Pancreas (tissue), 10 donors: ENCODE measurements around the gene PLD4. TPM values are rescaled to one million over a fixed set of nuclear protein-coding genes. Genes with fewer than 3 reads are reported as not detected.

Source experiments
- ATAC-seq, 4 donors: fragments of 200-7000 bp; cut with Tn5 transposase; one replicate each; pipeline versions ENCODE4 v1.8.0 to v1.9.1; 2020; ENCODE audit warnings: mild to moderate bottlenecking in 4 of 4, moderate library complexity in 4 of 4
- DNase-seq, 6 donors: peaks; one replicate each; pipeline ENCODE4 v3.0.0-alpha.2; 2020
- FAIRE-seq: peaks from 2 replicates; lab custom pipeline; 2012; peaks lifted over from hg19 to GRCh38; lab: Jason Lieb, UNC
- H3K27ac ChIP-seq, 4 donors: fragments of 200-600 bp; sonication (generic); 1 replicate in 3 of 4; 2 replicates in 1 of 4; pipeline versions ENCODE4 v1.5.0 to v1.8.0; 2020
- H3K27me3 ChIP-seq, 4 donors: fragments of 200-600 bp; one replicate each; pipeline ENCODE4 v1.8.0; 2021
- H3K36me3 ChIP-seq, 3 donors: fragments of 200-600 bp; sonication (generic) in 1 of 3; one replicate each; pipeline versions ENCODE4 v1.5.0 to v1.8.0; 2020 to 2021
- H3K4me1 ChIP-seq, 3 donors: fragments of 200-600 bp; one replicate each; pipeline ENCODE4 v1.8.0; 2021
- H3K4me3 ChIP-seq, 4 donors: fragments of 200-600 bp; sonication (generic) in 2 of 4; one replicate each; pipeline versions ENCODE4 v1.5.0 to v1.8.0; 2020 to 2021
- H3K9me3 ChIP-seq, 4 donors: fragments of 200-600 bp; one replicate each; pipeline ENCODE4 v1.8.0; 2021
- WGBS, 2 donors: extraction: QIAGEN DNeasy Blood & Tissue Kit; methylation state at CpG; one replicate each; pipeline ENCODE4 v1.1.7; 2013; 5-methylcytosine and 5-hydroxymethylcytosine counted together
- intact Hi-C, 3 donors: fragments of 100-400 bp; cut with DNase I; formaldehyde crosslinking; loops; one replicate each; pipeline versions ENCODE4 v1.11.1 to v1.14.2; 2022
- polyA plus RNA-seq, 2 donors: library from polyadenylated mRNA; stranded (reverse); fragments of 200-250 nt; gene quantifications; one replicate each; pipeline ENCODE4 v1.2.3, GENCODE V29; 2013
- total RNA-seq, 6 donors: library from RNA; stranded (reverse); fragmentation: NEBNext Ultra II Directional in 4 of 6; extraction: Animal tissue kit (Norgen Biotek cat#: 25700) in 4 of 6; gene quantifications; one replicate each; pipeline versions ENCODE4 v1.2.1 to v1.2.4, GENCODE V29; 2021 to 2023
- TF ChIP-seq, protein P1 (sequence below), 4 donors: fragments of 200-600 bp; sonication (generic) in 3 of 4; IDR thresholded peaks; one replicate each; pipeline versions ENCODE4 v1.5.0 to v1.8.0; 2021; ENCODE audit warnings: antibody characterized with exemption in 4 of 4
- donor health status: healthy with polysubstance abuse.
- donor health status: DM: no; HTN: no; CAD: no; lungs with moderate emphysema.
- donor health status: DM: no; HTN: no; CAD: no.
- donor health status: control.
- donor health status: control.
- donor health status: Bipolar disorder and iron deficiency.
- donor health status: DM: yes; HTN: yes; CAD: no.
- donor health status: DM: no; HTN: no; CAD: no.
- donor health status: DM: no; HTN: no; CAD: no.
- donor health status: DM: yes; HTN: yes; CAD: no.

PLD4 gene
- total and polyA plus RNA-seq, 8 donors, result 0.19 to 12.5 (median 0.52) TPM

DNA sequence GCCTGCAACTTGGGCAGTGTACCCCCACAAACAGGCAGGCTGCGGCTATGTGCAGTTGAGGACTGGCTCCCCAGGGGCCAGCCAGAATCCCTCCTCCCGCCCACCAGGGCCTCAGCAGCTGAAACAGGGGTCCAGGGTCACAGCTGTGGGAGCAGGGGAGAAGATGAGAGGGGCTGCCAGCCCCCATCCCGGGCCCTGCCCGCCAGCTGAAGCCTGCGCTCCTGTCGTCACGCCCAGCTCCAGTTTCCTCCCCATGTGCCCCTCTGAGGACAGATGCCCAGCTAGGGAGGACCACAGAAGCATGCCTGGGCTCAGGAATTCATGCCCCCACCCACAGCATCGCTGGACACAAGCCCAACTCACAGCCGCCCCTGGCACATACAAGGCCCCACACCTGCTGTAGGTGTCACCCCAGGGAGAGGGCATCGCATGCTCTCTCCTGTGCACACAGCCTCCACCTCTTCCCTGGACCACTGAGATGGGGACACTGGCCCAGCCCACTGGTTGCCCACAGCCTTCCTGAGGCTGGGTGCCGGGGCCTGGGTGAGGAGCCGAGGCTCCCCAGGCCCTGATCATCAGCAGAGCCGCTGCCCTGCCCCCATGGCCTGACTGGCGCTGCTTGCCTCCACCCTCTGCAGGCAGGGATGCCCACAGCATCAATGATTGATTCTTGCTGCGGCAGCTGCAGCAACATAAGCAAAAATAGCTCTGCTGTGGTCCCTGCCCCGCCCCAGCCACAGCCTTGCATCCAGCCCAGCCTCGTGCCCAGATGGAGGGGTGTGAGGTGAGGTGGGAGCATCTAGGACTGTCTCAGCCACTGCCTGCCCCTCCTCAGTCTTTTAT is 57.2 kb downstream of the PLD4 start:
- ATAC-seq (no peak), FAIRE-seq (no peak), DNase-seq (peak in 3 of 6 donors; percentile 28 to 62 (median 54))
- H3K4me1 ChIP-seq, result peaks cover 0 to 26% (median 6%) of the 10 kb centered on the region in 3 donors
- no peak overlapping the region for H3K27ac ChIP-seq
- TF ChIP-seq, protein P1, sequence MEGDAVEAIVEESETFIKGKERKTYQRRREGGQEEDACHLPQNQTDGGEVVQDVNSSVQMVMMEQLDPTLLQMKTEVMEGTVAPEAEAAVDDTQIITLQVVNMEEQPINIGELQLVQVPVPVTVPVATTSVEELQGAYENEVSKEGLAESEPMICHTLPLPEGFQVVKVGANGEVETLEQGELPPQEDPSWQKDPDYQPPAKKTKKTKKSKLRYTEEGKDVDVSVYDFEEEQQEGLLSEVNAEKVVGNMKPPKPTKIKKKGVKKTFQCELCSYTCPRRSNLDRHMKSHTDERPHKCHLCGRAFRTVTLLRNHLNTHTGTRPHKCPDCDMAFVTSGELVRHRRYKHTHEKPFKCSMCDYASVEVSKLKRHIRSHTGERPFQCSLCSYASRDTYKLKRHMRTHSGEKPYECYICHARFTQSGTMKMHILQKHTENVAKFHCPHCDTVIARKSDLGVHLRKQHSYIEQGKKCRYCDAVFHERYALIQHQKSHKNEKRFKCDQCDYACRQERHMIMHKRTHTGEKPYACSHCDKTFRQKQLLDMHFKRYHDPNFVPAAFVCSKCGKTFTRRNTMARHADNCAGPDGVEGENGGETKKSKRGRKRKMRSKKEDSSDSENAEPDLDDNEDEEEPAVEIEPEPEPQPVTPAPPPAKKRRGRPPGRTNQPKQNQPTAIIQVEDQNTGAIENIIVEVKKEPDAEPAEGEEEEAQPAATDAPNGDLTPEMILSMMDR (IDR thresholded peaks at IDR 0.05), result no peak
- no peaks in the 10 kb centered on the region for H3K27me3 ChIP-seq
- H3K4me3 ChIP-seq, result no peak overlapping the region
- no peaks in the 10 kb centered on the region for H3K9me3 ChIP-seq
- no peaks in the 10 kb centered on the region for H3K36me3 ChIP-seq
- 82 to 84% methylated on average over 17 of the region's 17 CpGs for WGBS, 2 donors
- intact Hi-C loops, result no loop called here

GRCh38 chr14:104982548-104983230 is 58.0 kb downstream of the PLD4 start:
- ATAC-seq (no peak), FAIRE-seq (no peak), DNase-seq (peak in 2 of 6 donors; percentile 44 to 60)
- H3K27me3 ChIP-seq, result no peaks in the 10 kb centered on the region
- no peak overlapping the region for H3K4me3 ChIP-seq
- TF ChIP-seq, protein P1 (IDR thresholded peaks at IDR 0.05), result no peak
- 72 to 76% methylated on average over 10 of the region's 10 CpGs for WGBS, 2 donors
- intact Hi-C loops, result no loop called here
- no peaks in the 10 kb centered on the region for H3K36me3 ChIP-seq
- H3K9me3 ChIP-seq, result no peaks in the 10 kb centered on the region
- peaks cover 0 to 23% (median 8%) of the 10 kb centered on the region in 3 donors for H3K4me1 ChIP-seq
- no peak overlapping the region for H3K27ac ChIP-seq

Other genes with a start within 250 kb of the PLD4 start
- 10 to 100 TPM; 20.4 to 41.1 (median 23.0) TPM for gene INF2, start 235.3 kb upstream of the PLD4 start, total RNA-seq
- 10 to 100 TPM; 79.5 to 80.8 TPM for gene INF2, start 235.3 kb upstream of the PLD4 start, polyA plus RNA-seq
- 1 to 10 TPM; 3.5 to 6.4 (median 5.0) TPM for gene ADSS1, start 200.7 kb upstream of the PLD4 start, total RNA-seq
- gene ADSS1, start 200.7 kb upstream of the PLD4 start, polyA plus RNA-seq, result 1 to 10 TPM; 6.7 to 6.8 TPM
- 10 to 100 TPM; 29.1 to 54.6 (median 38.8) TPM for gene SIVA1, start 171.7 kb upstream of the PLD4 start, total RNA-seq
- gene SIVA1, start 171.7 kb upstream of the PLD4 start, polyA plus RNA-seq, result 100 to 1,000 TPM in 1 of 2 donors, 10 to 100 TPM in 1; 76.3 to 136 TPM
- 100 to 1,000 TPM in 1 of 6 donors, 10 to 100 TPM in 5; 70.0 to 102 (median 79.7) TPM for gene AKT1, start 129.1 kb upstream of the PLD4 start, total RNA-seq
- 100 to 1,000 TPM in 1 of 2 donors, 10 to 100 TPM in 1; 84.7 to 106 TPM for gene AKT1, start 129.1 kb upstream of the PLD4 start, polyA plus RNA-seq
- gene ZBTB42, start 123.8 kb upstream of the PLD4 start, total RNA-seq, result 10 to 100 TPM in 1 of 6 donors, 1 to 10 TPM in 5; 7.8 to 10.8 (median 8.5) TPM
- 1 to 10 TPM; 4.1 to 7.6 TPM for gene ZBTB42, start 123.8 kb upstream of the PLD4 start, polyA plus RNA-seq
- gene CEP170B, start 59.6 kb upstream of the PLD4 start, total RNA-seq, result 10 to 100 TPM; 17.7 to 26.3 (median 21.9) TPM
- 10 to 100 TPM; 19.1 to 43.8 TPM for gene CEP170B, start 59.6 kb upstream of the PLD4 start, polyA plus RNA-seq
- gene AHNAK2, start 53.5 kb downstream of the PLD4 start, total RNA-seq, result 1 to 10 TPM in 5 of 6 donors, under 1 TPM in 1; 0.75 to 2.4 (median 1.5) TPM
- gene AHNAK2, start 53.5 kb downstream of the PLD4 start, polyA plus RNA-seq, result 1 to 10 TPM; 1.3 to 1.4 TPM
- gene CLBA1, start 60.9 kb downstream of the PLD4 start, total RNA-seq, result 1 to 10 TPM; 4.7 to 8.3 (median 6.4) TPM
- gene CLBA1, start 60.9 kb downstream of the PLD4 start, polyA plus RNA-seq, result 10 to 100 TPM; 23.6 to 32.5 TPM
- 1 to 10 TPM; 1.2 to 3.5 (median 2.6) TPM for gene CDCA4, start 96.2 kb downstream of the PLD4 start, total RNA-seq
- gene CDCA4, start 96.2 kb downstream of the PLD4 start, polyA plus RNA-seq, result 1 to 10 TPM; 3.1 to 3.3 TPM
- gene GPR132, start 140.6 kb downstream of the PLD4 start, total RNA-seq, result 1 to 10 TPM in 2 of 6 donors, under 1 TPM in 4; 0.14 to 2.3 (median 0.76) TPM
- under 1 TPM; 0.38 to 0.46 TPM for gene GPR132, start 140.6 kb downstream of the PLD4 start, polyA plus RNA-seq
- 10 to 100 TPM in 4 of 6 donors, 1 to 10 TPM in 2; 9.9 to 16.8 (median 10.7) TPM for gene JAG2, start 243.9 kb downstream of the PLD4 start, total RNA-seq
- gene JAG2, start 243.9 kb downstream of the PLD4 start, polyA plus RNA-seq, result 10 to 100 TPM; 25.3 to 38.3 TPM